H1 (cell line): ENCODE measurements around the gene LY6G6D. TPM values are rescaled to one million over a fixed set of nuclear protein-coding genes. Genes with fewer than 3 reads are reported as not detected.

Experiments
- JUND ChIP-seq: IDR thresholded peaks from 2 replicates; pipeline ENCODE4 v1.6.1; 2011; ENCODE audit warnings: mild to moderate bottlenecking, improper control_type of control experiment, low read length
- polyA plus RNA-seq, 7 experiments: library from polyadenylated mRNA; depleted of rRNA in 3 of 7; stranded (reverse) in 5 of 7; unstranded in 2 of 7; fragments of >200 nt in 5 of 7; fragments of 200-250 nt in 2 of 7; gene quantifications; 1 replicate in 5 of 7; 2 replicates in 1 of 7; 4 replicates in 1 of 7; pipeline versions ENCODE4 v1.2.1 to v1.2.3, GENCODE V29; 2011 to 2013; ENCODE audit warnings: missing spikeins in 2 of 7, mixed read lengths in 2 of 7
- total RNA-seq: library from RNA; stranded (reverse); fragmentation: NEBNext Ultra II Directional; extraction: Animal tissue kit (Norgen Biotek cat#: 25700); gene quantifications from 2 replicates; pipeline ENCODE4 v1.2.1, GENCODE V29; 2021

LY6G6D gene
- total and polyA plus RNA-seq, 2 of the 8 experiments (the other 6 are each of a cell fraction or from before 2014, with no cell fraction given) = 1.8 TPM; not detected in 1

DNA sequence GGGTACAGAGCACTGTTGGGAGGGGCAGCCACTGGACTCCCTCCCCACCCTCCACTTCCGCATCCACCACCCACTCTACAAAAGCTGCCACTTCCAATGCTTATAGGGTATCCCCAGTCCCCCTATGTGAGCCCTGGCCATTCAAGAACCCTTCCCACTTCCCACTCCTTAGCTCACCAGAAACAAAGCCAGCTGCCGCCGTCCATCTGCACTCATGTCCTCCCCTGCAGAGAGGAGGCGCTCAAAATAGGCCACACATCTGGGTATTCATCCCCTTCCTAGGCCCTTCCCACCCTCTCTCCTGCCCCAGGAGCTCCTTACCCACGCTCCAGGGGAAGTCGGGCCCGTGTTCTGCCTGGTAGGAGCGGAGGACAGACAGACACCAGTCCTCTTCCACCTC, 27.8 kb upstream of the LY6G6D start (continued):
- no peak for TF ChIP-seq JUND
